Sigmoid colon (tissue), 7 donors: ENCODE results near the gene MRS2. TPM values are rescaled to one million over a fixed set of nuclear protein-coding genes. Genes with fewer than 3 reads are reported as not detected.
A peak's percentile ranks its signal among the peaks of the same experiment; 100 is the strongest.

ENCODE experiments used
- DNase-seq: peaks from one replicate; pipeline ENCODE4 v3.0.0-alpha.2; 2019
- H3K27ac ChIP-seq, 4 donors: fragments of 200-600 bp; sonication (generic); one replicate each; pipeline ENCODE4 v1.5.1; 2016 to 2019; ENCODE audit warnings: mild to moderate bottlenecking in 1 of 4
- H3K27me3 ChIP-seq, 3 donors: fragments of 200-600 bp; sonication (generic); one replicate each; pipeline ENCODE4 v1.5.1; 2019; ENCODE audit warnings: mild to moderate bottlenecking in 1 of 3
- H3K36me3 ChIP-seq, 4 donors: fragments of 200-600 bp; sonication (generic); one replicate each; pipeline ENCODE4 v1.5.1; 2016 to 2019
- H3K4me1 ChIP-seq, 4 donors: fragments of 200-600 bp; sonication (generic); one replicate each; pipeline ENCODE4 v1.5.1; 2017 to 2019
- H3K4me3 ChIP-seq, 4 donors: fragments of 200-600 bp; sonication (generic); one replicate each; pipeline ENCODE4 v1.5.1; 2017 to 2019; ENCODE audit warnings: mild to moderate bottlenecking in 2 of 4, moderate library complexity in 1 of 4
- H3K9me3 ChIP-seq, 4 donors: fragments of 200-600 bp in 3 of 4; sonication (generic) in 3 of 4; one replicate each; pipeline versions ENCODE4 v1.5.1 to v1.6.1; 2013 to 2019
- EP300 ChIP-seq, 4 donors: sonication (generic); formaldehyde crosslinking; IDR thresholded peaks; one replicate each; pipeline ENCODE4 v1.6.1; 2017; ENCODE audit warnings: antibody characterized with exemption in 4 of 4
- POLR2A ChIP-seq, 2 donors: fragments of 450-650 bp; IDR thresholded peaks; one replicate each; pipeline ENCODE4 v1.6.1; 2016; ENCODE audit warnings: antibody characterized with exemption in 2 of 2, mild to moderate bottlenecking in 2 of 2, moderate library complexity in 2 of 2
- POLR2AphosphoS5 ChIP-seq, 4 donors: sonication (generic); formaldehyde crosslinking; IDR thresholded peaks; one replicate each; pipeline ENCODE4 v1.6.1; 2017; ENCODE audit warnings: antibody characterized with exemption in 4 of 4
- WGBS, 2 donors: extraction: QIAGEN DNeasy Blood & Tissue Kit; methylation state at CpG; one replicate each; pipeline ENCODE4 v1.1.7; 2013; 5-methylcytosine and 5-hydroxymethylcytosine counted together
- intact Hi-C: fragments of 100-400 bp; cut with DNase I; formaldehyde crosslinking; loops from one replicate; pipeline ENCODE4 v1.15.1; 2023
- polyA plus RNA-seq, 3 donors: library from polyadenylated mRNA; stranded (reverse); fragments of 200-250 nt; gene quantifications; one replicate each; pipeline ENCODE4 v1.2.3, GENCODE V29; 2013
- total RNA-seq, 4 donors: library from RNA; depleted of rRNA; stranded (reverse); fragments of >200 nt; gene quantifications; one replicate each; pipeline ENCODE4 v1.1.0, GENCODE V29; 2016
- TF ChIP-seq, protein P1 (sequence below), 4 experiments: fragments of 450-650 bp in 3 of 4; fragments of 200-600 bp in 1 of 4; IDR thresholded peaks; one replicate each; pipeline ENCODE4 v1.5.1; 2016 to 2019; ENCODE audit warnings: antibody characterized with exemption in 4 of 4, mild to moderate bottlenecking in 3 of 4, moderate library complexity in 2 of 4
- donor health status: healthy with polysubstance abuse.
- donor health status: Bipolar disorder and iron deficiency.
- donor health status: healthy.

MRS2 gene, protein sequence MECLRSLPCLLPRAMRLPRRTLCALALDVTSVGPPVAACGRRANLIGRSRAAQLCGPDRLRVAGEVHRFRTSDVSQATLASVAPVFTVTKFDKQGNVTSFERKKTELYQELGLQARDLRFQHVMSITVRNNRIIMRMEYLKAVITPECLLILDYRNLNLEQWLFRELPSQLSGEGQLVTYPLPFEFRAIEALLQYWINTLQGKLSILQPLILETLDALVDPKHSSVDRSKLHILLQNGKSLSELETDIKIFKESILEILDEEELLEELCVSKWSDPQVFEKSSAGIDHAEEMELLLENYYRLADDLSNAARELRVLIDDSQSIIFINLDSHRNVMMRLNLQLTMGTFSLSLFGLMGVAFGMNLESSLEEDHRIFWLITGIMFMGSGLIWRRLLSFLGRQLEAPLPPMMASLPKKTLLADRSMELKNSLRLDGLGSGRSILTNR
- total RNA-seq = 10 to 100 TPM; 21.4 to 33.5 (median 27.0) TPM
- 10 to 100 TPM in 2 of 3 donors, 1 to 10 TPM in 1; 9.0 to 20.1 (median 18.3) TPM for polyA plus RNA-seq

DNA sequence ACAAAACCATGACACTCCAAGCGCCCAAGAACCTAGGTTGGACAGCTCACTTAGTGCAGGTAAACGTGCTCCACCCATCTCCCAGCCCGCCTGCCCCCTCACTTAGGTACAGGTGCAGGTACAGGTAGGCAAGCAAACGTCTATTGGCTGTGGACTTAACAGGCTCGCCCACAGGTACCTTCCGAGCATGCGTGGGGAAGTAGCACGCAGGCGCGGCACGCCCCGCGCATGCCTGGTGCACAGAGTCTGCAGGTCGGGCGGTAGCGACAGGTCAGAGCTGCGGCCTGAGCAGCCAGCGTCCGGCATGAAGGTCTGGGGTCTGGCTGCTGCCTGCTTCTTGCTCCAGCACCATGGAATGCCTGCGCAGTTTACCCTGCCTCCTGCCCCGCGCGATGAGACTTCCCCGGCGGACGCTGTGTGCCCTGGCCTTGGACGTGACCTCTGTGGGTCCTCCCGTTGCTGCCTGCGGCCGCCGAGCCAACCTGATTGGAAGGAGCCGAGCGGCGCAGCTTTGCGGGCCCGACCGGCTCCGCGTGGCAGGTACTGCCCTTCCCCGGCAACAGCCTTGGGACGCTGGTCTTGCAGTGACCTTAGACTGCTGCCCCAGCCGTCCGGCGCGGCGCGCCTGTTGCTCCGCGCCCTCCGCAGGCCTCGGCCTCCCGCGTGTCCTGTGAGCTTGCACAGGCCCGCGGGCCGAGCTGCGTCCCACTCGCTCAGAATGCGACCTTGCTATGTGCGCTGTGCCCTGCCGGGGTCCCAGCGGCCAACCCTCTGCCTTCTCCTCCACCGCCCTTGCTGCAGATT lies at the start of gene MRS2:
TSS of gene MRS2 (plus strand) at position 240 of the 804 bp plus-strand sequence. CDS start at position 351, 111 bp downstream.
- DNase-seq = peak; percentile 87
- intact Hi-C loops = no loop called here
- peaks cover 0 to 2% (median 0%) of the 10 kb centered on the region in 3 donors for H3K27me3 ChIP-seq
- WGBS, 2 donors = 0 to 1% methylated on average over 63 of the region's 63 CpGs
- no peaks in the 10 kb centered on the region for H3K9me3 ChIP-seq
- H3K4me3 ChIP-seq = peak within 1 kb of the TSS; percentile 66 to 88 (median 77)
- peaks cover 0 to 17% (median 12%) of the 10 kb centered on the region in 4 donors for H3K4me1 ChIP-seq
- TF ChIP-seq POLR2A (IDR thresholded peaks at IDR 0.05) = peak; percentile 15 to 40
- TF ChIP-seq, protein P1, sequence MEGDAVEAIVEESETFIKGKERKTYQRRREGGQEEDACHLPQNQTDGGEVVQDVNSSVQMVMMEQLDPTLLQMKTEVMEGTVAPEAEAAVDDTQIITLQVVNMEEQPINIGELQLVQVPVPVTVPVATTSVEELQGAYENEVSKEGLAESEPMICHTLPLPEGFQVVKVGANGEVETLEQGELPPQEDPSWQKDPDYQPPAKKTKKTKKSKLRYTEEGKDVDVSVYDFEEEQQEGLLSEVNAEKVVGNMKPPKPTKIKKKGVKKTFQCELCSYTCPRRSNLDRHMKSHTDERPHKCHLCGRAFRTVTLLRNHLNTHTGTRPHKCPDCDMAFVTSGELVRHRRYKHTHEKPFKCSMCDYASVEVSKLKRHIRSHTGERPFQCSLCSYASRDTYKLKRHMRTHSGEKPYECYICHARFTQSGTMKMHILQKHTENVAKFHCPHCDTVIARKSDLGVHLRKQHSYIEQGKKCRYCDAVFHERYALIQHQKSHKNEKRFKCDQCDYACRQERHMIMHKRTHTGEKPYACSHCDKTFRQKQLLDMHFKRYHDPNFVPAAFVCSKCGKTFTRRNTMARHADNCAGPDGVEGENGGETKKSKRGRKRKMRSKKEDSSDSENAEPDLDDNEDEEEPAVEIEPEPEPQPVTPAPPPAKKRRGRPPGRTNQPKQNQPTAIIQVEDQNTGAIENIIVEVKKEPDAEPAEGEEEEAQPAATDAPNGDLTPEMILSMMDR (IDR thresholded peaks at IDR 0.05) = no peak
- peak; percentile 72 to 86 (median 78) for TF ChIP-seq POLR2AphosphoS5 (IDR thresholded peaks at IDR 0.05)
- TF ChIP-seq EP300 (IDR thresholded peaks at IDR 0.05) = no peak
- peak within 1 kb of the TSS; percentile 77 to 81 (median 81) for H3K27ac ChIP-seq
- peaks cover 0 to 28% (median 2%) of the 10 kb centered on the region in 4 donors for H3K36me3 ChIP-seq

DNA sequence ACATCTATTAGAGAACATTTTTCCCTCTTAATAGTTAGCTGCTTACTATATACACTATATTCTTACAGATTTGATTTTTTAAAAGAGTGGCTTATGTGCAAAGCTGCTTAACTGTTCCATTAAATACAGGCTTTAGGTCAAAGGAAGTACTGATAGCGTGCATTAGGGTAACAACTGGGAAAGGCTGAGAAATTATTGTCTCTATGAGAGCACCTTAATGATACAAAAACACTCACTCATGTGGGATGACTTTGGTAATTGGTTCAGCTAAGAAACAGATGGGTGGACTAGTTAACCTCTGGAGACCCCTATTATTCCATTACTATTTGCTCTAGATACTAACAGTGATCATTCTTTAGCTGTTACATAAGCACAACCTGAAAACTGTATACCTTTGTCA lies 48.9 kb upstream of the MRS2 start:
- Histone ChIP-seq H3K4me1 (peaks cover 0 to 12% (median 6%) of the 10 kb centered on the region in 4 donors), H3K9me3 (no peaks in the 10 kb centered on the region), H3K36me3 (no peaks in the 10 kb centered on the region), H3K27ac (no peak overlapping the region), H3K4me3 (no peak overlapping the region), H3K27me3 (no peaks in the 10 kb centered on the region)
- no peak for DNase-seq
- TF ChIP-seq POLR2A (IDR thresholded peaks at IDR 0.05) = no peak
- TF ChIP-seq EP300 (IDR thresholded peaks at IDR 0.05) = no peak
- no peak for TF ChIP-seq POLR2AphosphoS5 (IDR thresholded peaks at IDR 0.05)
- TF ChIP-seq, protein P1 (IDR thresholded peaks at IDR 0.05) = no peak
- intact Hi-C loops = no loop called here
- 83 to 87% methylated on average over 1 of the region's 1 CpG for WGBS, 2 donors

DNA sequence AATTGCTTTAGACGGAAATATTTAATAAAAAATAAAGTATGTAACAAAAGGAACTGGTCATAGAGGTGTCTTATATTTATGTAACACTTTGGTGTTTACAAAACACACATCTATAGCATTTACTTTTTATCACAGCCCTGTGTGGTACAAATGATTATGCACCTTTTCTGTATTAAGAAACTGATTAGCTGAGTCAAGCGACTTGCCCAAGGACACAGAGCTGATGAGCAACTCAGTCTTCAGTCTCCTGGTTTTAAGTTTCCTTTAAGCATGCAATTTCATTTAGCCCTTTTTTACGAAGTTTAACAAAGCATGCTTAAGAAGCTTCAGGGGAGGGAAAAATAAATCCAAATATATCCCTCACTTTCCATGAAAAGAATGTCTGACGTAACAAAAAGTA lies 47.3 kb upstream of the MRS2 start:
- WGBS, 2 donors = 65 to 75% methylated on average over 4 of the region's 4 CpGs
- no peak for DNase-seq
- no peak for TF ChIP-seq EP300 (IDR thresholded peaks at IDR 0.05)
- TF ChIP-seq, protein P1 (IDR thresholded peaks at IDR 0.05) = no peak
- no peak for TF ChIP-seq POLR2AphosphoS5 (IDR thresholded peaks at IDR 0.05)
- no peak for TF ChIP-seq POLR2A (IDR thresholded peaks at IDR 0.05)
- Histone ChIP-seq H3K27ac (no peak overlapping the region), H3K4me1 (peaks cover 4 to 21% (median 15%) of the 10 kb centered on the region in 4 donors), H3K9me3 (no peaks in the 10 kb centered on the region), H3K36me3 (no peaks in the 10 kb centered on the region), H3K4me3 (no peak overlapping the region), H3K27me3 (no peaks in the 10 kb centered on the region)
- intact Hi-C loops = no loop called here

DNA sequence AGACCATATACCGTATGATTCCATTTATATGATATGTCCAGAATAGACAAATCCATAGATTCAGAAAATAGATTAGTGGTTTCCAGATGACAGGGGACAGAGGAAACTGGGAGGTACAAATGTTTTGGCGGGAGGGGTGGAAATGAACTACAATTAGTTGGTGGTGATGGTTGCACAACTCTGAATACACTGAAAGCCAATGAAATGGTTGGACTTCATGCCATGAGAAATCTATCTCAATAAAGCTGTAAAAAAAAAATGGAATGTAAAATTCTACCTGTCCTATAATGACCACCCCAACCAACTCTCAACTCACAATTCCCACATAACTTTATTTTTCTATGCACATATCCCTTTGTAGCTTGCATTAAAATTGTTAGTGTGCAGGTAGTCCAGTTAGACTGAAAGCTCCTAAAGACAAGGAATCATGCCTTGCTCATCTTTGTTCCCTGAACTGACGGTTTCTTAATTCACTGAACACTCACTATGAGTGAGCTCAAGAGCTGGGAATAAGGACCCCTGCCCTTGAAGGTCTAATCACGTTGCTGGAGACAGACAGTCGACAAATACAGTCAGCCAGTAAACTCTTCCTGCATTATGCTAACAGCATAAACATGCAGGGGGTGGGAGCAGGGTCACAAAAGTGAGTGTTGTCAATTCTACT lies 46.3 kb upstream of the MRS2 start:
- no peak for DNase-seq
- no peak overlapping the region for H3K4me3 ChIP-seq
- intact Hi-C loops = loop anchor here (2.0 kb wide), 1 partner anchor 48 kb away; no protein-coding TSS in a partner anchor
- H3K36me3 ChIP-seq = no peaks in the 10 kb centered on the region
- peaks cover 4 to 25% (median 17%) of the 10 kb centered on the region in 4 donors for H3K4me1 ChIP-seq
- no peaks in the 10 kb centered on the region for H3K27me3 ChIP-seq
- no peaks in the 10 kb centered on the region for H3K9me3 ChIP-seq
- TF ChIP-seq POLR2A (IDR thresholded peaks at IDR 0.05) (no peak), EP300 (IDR thresholded peaks at IDR 0.05) (no peak), POLR2AphosphoS5 (IDR thresholded peaks at IDR 0.05) (no peak)
- TF ChIP-seq, protein P1 (IDR thresholded peaks at IDR 0.05) = no peak
- WGBS, 2 donors = 59 to 69% methylated on average over 5 of the region's 5 CpGs
- no peak overlapping the region for H3K27ac ChIP-seq
